NT2/D1 (cell line): ENCODE data around the gene HK3.

Experiments used
- SUZ12 ChIP-seq: IDR thresholded peaks from 2 replicates; pipeline ENCODE4 v1.6.1; 2011; ENCODE audit not compliant: insufficient read length, insufficient read depth; ENCODE audit errors: extremely low read depth
- YY1 ChIP-seq: IDR thresholded peaks from 2 replicates; pipeline ENCODE4 v1.6.1; 2011; ENCODE audit not compliant: insufficient read length, insufficient read depth
- ZNF274 ChIP-seq: IDR thresholded peaks from 2 replicates; pipeline ENCODE4 v1.6.1; 2011; ENCODE audit warnings: mild to moderate bottlenecking, low read depth, low read length

DNA sequence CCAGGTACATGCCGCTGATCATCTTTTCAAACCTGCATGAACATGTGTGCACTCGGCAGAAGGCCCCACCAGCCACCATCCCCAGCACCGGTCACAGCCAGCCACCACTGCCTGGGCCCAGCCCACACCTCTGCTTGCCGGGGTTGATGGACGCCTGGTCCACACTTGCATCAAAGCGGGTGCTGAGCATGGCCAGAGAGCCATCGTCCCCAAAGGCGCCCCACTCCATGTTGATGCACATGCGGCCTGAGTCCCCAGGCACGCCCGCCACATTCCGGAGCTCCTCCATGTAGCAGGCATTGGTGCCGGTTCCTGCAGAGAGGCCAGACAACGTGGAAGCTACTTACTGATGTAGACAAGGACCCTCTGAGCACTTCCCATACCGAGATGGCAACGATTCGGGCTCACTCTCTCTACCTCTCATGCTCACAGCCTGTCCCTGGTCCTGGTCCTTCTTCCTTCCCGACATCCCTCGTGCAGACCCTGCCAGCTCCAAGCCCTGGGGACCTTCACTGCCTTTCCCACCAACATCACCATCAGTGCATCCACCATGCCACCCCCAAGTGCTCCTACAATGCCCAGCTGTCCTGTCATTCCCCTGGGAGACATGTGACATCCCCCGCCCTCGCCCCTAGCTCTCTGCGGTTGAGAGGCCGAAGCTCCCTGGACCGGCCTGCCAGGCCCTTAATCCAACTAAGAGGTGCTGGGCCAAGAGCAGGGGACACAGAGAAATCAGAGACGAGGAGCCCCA lies 17.2 kb downstream of the HK3 start:
- no peak for TF ChIP-seq SUZ12
- TF ChIP-seq YY1, result no peak
- TF ChIP-seq ZNF274, result no peak
